Stimulated activated CD4-positive, alpha-beta T cell treated with anti-CD3 and anti-CD28 coated beads, Interleukin-12 subunit alpha, Interleukin-12 subunit beta, amount 100 ng/mL, for 24 hours (primary cell): Measurements from ENCODE around the gene LDHD.

Experiments
- DNase-seq, 2 experiments: peaks; one replicate each; pipeline ENCODE4 v3.0.0-alpha.2; 2020; ENCODE audit warnings: low read depth in 2 of 2

The LDHD gene

DNA sequence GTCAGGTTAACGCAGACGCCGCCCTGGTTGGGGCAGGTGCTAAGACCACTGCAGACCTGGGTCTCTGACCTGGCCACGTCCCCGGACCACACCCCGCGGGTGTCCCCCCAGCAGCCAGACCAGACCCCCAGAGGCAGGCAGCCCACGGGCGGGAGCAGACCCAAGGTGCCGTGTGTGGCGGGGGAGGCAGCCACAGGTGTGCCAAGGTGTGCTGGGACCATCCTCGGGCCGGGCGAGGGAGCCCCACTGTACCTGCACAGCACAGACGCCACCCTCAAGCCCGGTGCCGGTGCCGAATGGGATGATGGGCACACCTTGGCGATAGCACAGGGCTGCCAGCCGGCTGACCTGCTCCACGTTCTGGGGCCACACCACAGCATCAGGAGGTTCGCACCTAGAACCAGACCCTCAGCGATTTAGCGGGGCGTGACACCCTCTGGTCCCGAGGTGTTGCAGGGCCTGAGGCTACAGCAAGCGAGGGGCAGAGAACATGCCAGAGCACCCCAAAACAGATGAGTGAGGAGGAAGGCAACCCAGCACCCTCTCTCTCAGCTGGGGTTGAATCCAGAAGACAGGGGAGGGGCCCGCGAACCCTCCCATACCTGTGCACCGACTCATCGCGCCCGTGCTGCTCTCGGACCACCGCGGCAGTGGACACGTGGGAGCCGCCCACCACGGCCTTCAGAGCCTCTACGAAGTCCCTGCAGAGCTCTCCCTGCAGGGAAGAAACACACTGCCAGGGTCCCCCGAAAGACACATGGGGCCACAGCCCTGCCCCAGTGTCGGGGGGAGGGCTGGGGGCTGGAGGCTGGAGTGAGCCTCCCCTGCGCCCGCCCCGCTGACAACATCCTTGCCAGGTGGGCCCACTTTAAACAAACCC lies 1.4 kb downstream of the LDHD start:
- no peak for DNase-seq

DNA sequence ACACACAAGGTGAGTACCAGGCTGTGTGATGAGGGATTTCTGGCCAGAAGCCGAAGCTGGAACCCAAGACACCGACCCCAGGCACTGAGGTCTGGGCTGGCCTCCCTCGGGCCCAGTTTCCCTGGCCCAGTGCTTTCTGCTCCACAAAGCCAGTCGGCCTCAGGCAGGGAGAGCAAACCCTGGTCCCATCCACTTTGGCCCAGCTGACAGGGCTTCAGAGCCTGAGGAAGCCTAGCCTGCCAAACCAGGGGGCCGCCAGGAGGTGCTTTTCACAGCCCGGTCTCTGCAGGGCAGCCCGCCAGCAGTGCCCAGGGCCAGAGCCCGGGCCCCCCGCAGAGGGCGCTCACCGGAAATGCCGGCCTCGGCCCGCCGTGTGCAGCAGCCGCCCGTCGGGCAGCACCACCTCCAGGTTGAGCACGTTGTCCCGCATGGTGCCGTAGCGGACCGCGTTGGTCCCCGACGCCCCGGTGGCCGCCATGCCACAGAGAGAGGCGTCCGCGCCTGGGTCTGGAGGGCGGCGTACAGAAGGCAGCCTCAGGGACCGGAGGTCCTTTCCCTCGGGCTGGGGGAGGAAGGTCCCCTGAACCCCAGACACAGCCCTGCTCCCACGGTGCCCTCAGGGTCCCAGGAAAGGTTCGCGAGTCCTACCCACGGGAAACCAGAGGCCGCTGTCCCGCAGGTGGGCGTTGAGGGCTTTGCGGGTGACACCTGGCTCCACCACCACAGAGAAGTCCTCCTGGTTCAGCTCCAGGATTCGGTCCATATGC lies 2.2 kb downstream of the LDHD start:
- no peak for DNase-seq

DNA sequence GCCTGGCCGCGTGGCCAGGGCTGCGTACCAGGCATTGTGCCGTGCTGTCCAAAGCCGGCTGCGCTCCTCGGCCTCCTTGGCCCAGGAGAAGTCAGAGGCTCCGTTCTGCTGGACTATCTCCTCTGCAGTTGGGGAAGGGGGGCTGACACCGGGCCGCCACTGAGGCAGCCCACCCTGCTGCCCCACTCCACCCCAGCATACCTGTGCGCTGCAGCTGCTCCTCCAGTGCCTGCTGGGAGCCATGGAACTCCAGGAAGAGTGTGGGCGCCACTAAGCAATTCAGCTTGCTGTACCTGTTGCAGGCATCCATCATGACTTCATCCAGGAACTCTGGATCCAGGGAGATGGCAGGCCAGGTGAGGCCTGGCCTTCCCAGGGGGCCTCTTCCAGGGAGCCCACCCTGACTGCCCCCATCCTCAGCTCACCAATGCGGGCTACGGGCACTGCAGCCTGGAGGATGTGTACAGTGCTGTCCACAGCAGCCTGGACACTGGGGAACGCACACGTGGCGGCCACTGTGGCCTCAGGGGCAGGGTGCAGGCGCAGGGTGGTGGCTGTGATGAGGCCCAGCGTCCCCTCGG lies 2.9 kb downstream of the LDHD start:
- no peak for DNase-seq

DNA sequence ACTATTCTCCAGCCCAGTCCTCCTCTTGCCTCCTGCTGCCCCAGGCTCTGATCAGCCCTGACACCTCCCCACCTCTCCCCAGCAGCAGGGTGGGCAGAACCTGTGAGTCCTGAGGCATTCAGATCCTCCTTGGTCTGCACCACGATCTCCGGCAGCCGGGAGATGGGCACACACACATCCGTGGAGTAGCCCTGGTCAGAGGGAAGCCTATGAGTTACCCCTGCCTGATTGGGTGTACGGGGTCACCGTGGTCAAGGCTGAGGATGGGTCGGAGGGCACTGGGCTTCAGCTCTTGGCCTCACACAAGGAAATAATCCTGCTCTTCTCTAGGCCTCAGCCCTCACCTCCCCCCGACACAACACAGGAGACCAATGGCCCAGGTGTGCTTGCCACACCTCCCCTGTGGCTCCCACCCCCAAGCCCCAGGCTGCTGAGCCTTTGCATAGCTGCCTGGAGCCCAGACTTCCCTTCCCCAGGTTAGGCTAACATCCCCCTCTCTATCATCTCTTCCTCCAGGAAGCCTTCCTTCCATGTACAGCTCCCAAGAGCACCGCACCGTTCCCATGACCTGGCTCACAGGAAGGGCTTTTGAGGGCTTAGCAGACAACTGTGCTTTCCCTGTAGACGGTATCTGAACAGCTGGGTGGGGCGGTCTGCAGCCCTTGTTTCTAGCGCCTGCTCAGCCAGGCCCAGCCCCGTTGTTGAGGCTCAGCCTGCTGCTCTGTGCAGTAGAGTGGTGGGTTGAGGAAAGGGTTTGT lies 3.7 kb downstream of the LDHD start:
- DNase-seq, result no peak

DNA sequence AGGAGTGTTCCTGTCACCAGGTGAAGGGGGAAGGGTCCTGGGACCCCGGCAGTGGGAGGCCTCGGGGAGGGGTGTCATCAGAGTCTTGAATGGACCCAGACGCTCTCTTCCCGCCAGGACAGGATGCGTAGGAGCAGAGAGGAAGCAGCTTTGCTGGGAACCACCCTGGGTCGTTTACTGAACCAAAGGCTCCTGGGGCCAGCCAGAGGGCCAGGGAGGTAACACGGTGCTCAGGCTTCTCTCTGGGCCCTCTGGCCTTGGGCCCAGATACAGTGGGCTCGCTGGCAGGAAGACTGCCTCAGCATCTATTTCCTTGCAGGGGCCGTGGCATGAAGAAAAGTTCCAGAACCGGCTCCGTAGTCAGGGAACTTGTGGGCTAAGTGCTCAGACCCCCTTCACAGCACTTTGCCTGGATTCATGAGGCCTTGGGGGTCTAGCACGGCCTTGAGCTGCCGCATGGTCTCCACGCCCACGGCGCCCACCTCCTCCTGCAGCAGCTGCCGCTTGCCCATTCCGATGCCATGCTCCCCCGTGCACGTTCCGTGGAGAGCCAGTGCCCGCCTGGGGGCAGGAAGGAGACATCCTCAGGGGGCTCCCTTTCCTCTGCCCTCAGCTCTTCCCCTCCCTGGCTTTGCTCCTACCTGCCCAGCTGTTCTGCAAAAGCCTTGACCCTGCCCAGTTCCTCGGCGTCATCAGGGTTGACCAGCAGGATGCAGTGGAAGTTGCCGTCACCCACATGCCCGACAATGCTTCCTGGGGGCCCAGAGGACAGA lies 4.4 kb downstream of the LDHD start:
- DNase-seq, result no peak

DNA sequence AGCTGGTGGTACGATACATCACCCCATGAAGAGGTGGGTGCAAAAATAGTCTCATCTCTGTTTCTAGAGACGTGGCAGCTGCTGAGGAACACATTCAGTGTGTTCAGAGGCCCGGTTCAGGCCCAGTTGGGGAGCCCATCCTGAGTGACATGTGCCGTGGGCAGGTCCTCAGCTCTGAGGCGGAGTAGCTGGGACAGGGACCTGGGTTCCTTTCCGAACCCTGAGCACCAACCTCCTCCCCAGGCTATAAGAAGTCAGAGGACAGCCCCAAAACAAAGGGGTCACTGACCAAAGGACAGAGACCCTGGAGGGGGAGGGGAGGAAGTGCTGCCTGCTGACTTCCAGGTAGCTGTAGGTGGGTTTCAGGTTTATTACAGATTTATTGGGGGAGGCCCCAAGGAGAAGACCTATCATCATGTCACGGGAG lies 5.1 kb downstream of the LDHD start:
- DNase-seq, result no peak

DNA sequence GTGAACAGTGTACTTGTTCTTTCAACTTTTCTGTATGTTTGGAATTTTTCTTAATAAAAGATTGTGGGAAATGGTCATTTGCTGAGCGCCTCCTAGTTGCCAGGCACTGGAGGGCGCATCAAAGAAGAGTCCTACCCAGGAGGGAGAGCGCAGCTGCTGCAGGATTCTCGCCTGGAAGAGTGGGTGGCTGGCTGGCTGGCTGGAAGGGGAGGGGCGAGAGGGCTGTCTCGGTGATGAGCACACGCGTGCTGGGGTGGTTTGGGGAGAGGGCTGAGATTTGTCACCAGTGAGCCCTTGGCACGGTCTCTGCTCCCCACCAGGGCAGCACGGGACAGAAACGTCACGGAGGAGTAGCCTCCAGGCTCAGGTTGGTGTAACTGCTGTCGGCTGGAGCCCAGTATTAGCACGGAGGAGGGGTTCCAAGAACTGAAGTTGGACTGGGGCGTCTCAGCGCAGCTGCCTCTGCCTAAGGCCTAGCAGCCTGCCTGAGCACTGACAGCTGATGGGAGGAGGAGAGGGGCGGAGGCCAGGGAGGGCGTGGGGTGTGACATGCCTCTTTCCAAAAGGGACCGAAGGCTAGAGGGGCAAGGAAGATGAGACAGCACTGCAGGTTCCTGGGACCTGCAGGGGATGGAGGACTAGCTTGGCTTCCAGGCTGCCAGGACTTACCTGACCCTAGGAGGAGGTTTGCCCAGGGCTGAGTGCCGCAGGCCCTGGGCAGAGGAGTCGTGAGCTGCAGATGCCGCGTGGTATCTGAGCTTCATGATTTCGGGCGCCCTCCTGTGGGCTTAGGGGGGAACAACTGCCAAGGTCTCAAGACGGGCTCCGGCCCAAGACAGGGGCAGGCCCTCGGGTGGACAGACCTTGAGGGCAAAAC lies 5.7 kb downstream of the LDHD start:
- peak; percentile 69 to 80 for DNase-seq

DNA sequence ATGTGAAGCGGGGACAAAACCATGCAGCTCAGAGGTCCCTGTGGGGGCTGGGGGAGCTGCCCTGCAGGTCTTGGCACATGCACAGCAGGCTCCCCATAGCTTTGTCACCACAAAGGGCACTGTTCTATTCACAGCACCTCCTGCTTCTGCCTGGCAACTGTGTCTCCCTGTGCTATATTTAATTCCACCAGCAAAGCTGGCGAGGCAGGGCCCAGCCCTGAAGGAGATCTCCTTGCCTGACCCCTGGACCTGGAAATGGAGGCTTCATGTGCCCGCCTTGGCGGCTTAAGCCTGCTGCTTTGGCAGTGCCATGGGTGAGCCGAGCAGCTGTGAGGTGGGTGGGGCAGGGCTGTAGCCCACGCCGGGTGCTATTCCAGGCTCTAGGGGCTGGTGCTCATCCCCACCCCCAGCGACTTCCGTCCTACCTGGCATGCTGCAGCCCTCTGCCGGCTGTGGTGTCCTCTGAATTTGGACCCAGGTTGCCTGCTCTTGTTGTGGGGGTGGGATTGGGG lies 6.8 kb downstream of the LDHD start:
- no peak for DNase-seq

DNA sequence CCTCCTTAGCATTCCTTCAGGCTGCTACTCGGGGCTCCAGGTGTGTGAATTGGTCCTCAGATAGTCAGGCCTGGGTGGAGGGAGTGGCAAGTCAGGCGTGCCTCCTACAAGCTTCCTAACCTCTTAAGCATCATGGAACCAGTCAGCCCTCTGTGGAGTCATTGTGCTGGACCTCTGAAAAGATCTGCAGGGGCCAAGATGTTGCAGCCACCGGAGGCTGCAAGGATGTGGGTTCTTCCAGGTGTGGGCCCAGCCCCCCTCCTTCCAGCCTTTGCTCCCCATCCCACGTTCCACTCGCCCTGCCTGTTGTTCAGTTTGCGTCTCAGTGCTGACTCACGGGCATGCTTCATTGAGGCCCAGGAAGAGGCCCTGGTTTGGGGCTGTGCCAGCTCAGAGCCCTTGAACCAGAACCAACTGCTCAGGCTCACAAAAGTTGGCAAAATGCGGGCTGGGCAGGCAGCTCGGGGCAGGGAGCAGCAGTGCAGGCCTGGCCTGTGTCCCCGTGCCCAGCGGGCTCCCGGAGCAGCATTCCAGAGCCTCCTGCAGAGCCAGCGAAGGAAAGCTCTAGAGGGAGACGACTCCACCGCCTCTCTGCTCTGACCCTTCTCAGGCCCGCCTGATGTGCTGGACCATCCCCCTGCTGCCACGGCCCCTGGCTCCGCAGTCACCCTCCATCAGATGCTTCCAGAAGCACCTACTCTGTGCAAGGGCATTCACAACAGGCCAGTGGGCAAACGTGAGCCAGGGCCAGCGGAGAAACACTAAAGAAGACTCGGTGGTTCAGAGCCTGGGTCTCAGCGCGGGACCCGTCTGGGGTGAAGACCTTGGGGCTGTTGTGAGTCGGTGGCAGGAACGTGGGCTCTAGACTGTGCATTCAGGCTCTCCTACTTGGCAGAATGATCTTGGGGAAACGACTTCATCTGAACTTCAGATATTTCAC lies 7.5 kb downstream of the LDHD start:
- peak; percentile 72 to 78 for DNase-seq

DNA sequence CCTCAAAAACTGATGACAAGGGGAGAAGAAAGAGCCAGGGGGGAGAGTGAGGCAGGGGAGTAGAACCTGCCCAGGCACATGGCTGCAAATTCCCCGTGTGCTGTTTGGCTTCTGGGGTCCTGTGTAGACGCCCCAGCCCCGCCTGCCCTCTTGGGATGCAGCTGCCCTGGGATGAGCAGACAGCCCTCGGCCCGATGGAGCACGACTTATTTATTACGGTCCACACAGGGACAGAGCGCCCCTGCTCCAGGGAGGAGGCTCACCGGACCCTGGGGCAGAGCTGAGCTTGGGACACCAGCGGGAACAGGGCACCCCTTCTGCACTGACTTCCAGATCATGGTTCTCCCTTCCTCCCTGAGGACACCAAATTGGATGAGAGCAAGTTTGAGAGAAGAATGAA lies 9.1 kb downstream of the LDHD start:
- DNase-seq, result no peak

DNA sequence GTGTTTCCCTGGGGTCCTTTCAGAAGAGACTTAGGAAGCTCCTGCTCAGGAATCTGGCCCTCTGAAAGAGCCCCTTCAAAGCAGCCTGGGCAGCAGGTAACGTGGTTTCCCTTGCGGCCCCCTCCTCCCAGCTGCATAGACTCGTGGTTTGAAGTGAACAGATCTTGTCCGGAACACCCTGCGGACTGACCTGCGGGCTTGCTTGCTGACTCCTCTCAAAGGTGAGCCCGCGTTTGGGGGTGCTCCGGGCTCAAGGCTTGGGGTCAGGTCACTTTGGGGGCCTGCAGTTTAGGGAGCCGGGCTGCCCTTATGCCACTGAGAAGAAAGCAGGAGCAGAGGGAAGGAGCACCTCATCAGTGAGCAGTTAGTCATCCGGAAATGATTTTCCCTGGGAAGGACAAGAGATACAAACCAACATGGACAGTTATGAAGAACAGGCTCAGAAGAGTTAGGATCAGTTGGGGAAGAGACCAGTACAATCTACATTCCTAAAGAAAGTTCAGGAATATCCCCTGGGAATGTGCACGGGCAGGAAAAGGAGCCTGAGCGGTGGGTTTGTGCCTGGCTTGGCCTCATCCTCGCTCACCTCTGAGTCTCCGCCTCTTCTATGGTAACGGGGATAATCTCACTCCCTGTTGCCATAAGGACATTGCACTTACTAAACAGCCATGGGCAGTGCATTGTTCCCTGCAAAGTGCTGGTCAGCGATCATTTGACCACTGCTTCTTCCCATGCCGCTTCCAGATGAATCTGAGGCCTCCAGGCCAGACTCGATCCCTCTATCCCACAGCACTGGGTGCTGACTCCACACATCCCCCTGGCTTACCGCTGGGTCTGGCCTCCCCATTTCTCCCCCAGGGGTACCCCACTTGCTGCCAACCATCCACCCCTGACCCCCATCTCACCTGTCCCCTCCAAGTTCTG lies 10.0 kb downstream of the LDHD start:
- DNase-seq, result no peak

DNA sequence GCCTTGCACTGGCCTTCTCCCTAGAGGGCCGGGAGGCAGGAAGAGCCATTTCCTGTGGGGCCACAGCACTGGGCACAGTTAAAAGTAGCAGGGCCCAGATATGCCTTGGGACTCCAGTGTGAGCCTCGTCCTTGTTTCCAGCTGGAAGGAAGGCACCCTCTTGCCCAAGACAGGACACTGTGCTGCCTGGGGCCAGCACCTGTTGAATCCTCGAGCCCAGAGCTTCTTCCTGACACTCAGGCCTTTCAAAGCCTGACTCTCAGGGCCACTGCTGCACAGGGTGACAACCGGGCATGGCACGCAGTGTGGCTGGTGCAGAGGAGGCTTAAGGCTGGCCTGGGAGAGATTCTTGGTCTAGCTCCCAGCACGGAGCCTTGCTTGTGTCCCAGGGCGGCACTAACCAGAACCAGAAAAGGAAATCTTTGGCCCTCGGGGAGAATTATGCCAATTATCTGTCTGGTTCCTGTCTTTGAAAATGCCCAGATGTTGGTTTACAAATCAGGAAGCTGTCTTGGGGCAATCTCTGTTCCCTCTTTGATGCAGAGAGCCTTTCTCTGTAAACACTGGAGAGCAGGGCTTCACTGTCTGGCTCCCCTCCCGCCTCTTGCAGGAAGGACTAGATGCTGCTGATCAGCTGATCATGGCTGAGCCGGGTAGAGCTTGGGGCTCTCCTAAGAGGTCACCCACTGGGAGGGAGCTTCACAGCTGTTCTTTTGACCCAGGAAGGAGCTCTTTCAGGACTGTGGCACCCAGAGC lies 11.1 kb downstream of the LDHD start:
- no peak for DNase-seq

DNA sequence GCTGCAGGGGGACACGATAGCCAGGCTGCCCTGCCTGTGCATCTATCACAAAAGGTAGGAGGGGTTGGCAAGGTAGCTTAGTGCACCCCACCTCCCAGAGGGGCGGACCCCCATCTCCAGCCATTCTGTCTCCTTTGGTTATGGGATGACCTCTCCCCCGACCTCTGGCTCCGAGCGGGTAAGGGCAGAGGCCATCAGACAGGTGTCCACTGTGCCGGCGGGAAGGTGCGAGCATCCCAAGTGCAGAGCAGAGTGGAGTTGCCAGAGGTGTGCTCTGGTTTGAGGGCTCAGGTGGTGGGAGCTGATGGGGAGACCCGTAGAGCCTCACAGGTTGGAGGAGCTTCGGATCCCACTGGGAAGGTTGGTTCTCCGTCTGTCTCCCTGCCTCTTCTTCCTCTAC lies 11.7 kb downstream of the LDHD start:
- DNase-seq, result no peak

DNA sequence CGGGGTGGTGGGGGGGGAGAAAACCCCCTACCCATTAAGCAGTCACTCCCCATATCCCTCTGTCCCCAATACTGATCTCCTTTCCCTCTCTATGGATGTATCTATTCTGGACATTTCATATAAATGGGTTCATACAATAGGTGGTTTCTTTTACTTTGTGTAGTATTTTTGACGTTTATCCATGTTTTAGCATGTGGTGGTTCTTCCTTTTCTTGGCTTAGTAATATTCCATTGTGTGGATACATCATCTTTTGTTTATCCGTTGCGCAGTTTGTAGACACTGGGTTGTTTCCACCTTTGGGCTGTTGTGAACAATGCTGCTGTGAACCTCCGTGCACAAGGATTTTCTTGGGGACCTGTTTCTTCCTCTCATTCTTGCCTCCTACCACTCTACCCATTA lies 12.6 kb downstream of the LDHD start:
- no peak for DNase-seq

DNA sequence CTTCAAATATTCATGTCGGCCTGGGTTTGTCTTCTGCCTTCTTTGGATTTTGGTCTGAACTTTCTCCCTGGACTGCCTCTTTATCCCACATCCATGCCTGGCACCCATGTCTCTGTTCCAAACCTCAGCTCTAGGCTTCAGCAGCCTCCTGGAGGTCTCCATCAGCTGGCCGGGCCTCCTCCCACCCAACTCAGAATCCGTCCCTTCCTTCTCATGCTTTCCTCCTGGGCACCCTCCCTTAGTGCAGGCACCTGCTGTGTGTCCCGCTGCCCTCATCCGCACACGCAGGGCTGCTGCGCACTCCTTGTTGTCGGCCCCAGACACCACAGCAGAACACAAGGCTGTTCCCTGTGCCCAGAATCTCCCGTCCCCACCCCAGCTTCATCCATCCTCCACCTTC lies 14.0 kb downstream of the LDHD start:
- DNase-seq, result no peak

DNA sequence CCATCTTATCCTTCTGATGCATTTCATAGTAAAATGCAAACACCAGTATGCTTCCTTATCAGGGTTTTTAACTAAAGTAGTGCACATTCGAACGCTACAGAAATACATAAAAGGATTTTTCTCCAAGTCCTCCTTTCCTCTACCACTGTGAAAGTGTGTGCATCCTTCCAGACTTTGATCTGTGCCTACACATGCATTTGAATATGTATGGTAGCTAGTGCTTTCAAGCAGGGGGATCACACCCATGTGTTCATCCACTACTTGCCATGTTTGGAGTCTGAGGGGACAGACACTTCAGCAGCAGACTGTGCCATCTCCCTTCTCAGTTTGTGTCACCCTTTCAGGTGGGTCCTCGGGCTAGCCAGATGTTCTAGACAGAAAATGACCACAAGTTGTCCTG lies 14.9 kb downstream of the LDHD start:
- DNase-seq, result no peak

DNA sequence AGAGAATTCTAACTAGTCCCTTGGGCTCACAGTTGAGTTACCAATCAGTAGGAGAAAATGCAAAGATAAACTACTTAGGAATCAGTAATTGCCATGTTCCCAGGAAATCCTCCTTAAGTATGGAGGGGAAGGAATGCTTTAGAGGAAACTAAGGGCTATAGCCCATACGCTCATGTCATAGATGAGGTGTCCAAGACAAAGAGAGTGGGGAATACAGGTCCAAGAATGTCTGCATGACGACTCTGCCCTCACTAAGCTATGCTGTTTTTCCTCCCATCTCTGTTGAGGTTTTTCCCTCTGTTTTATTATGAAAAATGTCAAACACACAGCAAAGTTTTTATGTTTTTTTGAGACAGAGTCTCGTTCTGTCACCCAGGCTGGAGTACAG lies 16.0 kb downstream of the LDHD start:
- no peak for DNase-seq
